BLaER1 (cell line): Measurements from ENCODE around the gene HIVEP3.
A peak's percentile ranks its signal among the peaks of the same experiment; 100 is the strongest.
"Not testable (repeated sequence)": the region's sequence is repeated elsewhere in the genome, so short reads cannot be mapped to it uniquely, and the experiment has no call there.

Experiments used
- H3K27ac ChIP-seq: shearing (Covaris generic); formaldehyde crosslinking; 2 replicates; pipeline ENCODE4 v1.8.1; 2022
- H3K27me3 ChIP-seq: shearing (Covaris generic); formaldehyde crosslinking; 2 replicates; pipeline ENCODE4 v1.8.1; 2022
- H3K36me3 ChIP-seq: shearing (Covaris generic); formaldehyde crosslinking; 2 replicates; pipeline ENCODE4 v1.8.1; 2022
- H3K4me1 ChIP-seq: shearing (Covaris generic); formaldehyde crosslinking; 2 replicates; pipeline ENCODE4 v1.8.1; 2022
- H3K4me2 ChIP-seq: shearing (Covaris generic); formaldehyde crosslinking; 2 replicates; pipeline ENCODE4 v1.8.1; 2022
- H3K4me3 ChIP-seq: shearing (Covaris generic); formaldehyde crosslinking; 2 replicates; pipeline ENCODE4 v1.8.1; 2022
- H3K9ac ChIP-seq: shearing (Covaris generic); formaldehyde crosslinking; 2 replicates; pipeline ENCODE4 v1.8.1; 2022
- H3K9me3 ChIP-seq: shearing (Covaris generic); formaldehyde crosslinking; 2 replicates; pipeline ENCODE4 v1.8.1; 2022
- H4K20me1 ChIP-seq: shearing (Covaris generic); formaldehyde crosslinking; 2 replicates; pipeline ENCODE4 v1.8.1; 2022
- Cebpa-rat ChIP-seq: shearing (Covaris generic); IDR thresholded peaks from 2 replicates; pipeline ENCODE4 v1.8.1; 2022

HIVEP3 gene

DNA sequence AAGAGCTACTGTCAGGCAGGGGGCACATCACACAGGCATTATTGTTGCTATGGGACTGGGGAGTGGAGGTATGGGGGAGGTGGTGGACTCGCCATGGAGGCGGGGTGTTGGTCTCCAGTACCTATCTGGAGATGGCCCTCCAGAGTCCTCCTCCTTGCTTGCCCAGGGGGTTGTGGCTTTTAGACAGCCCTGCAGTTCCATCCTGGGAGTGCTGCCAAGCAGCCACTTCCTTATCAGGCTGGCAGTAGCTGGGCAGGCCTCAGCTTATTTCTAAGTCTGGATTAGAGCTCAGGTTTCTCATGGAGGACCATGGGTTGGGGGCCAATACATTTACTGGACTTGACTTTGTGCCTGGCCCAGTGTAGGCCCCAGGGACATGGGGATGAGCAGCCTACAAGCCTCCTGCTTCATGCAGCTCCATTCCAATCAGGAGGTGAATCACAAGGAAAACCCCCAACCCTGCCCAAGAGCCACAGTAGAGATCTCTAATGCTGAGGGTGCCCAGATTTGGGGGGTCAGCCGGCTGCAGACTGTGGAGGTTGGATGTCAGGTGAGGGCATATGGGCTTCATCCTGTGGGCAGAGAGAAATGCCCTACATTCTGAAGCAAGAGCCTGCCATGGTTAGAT is 223.5 kb downstream of the HIVEP3 start:
- TF ChIP-seq Cebpa-rat = no peak
- H3K9ac ChIP-seq = no peak overlapping the region

DNA sequence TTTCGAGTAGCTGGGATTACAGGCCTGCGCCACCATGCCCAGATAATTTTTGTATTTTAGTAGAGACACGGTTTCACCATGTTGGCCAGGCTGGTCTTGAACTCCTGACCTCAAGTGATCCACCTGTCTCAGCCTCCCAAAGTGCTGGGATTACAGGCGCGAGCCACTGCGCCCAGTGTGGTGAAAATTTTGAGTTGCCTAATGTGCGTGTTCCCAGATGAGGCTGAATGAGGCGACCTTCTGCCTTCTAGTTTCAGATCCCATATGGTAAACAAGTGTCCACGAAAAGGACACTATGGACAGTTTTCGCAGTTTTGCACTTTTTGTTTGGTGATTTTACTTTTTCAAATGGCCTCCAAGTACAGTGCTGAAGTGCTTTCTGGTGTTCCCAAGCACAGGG is 226.8 kb downstream of the HIVEP3 start:
- not testable (repeated sequence) for H3K27ac ChIP-seq, H3K4me3 ChIP-seq, H3K9me3 ChIP-seq, H3K9ac ChIP-seq, H4K20me1 ChIP-seq, H3K4me2 ChIP-seq, H3K36me3 ChIP-seq, H3K27me3 ChIP-seq
- peaks cover 57% of the 10 kb centered on the region for H3K4me1 ChIP-seq

More for the DNA sequence above, 223.5 kb downstream of the HIVEP3 start:
- peak overlapping the region; percentile 43 for H3K27ac ChIP-seq
- H3K9me3 ChIP-seq = no peaks in the 10 kb centered on the region
- peak overlapping the region; percentile 46 for H3K4me2 ChIP-seq
- no peaks in the 10 kb centered on the region for H4K20me1 ChIP-seq
- no peaks in the 10 kb centered on the region for H3K27me3 ChIP-seq
- peaks cover 29% of the 10 kb centered on the region for H3K4me1 ChIP-seq
- no peak overlapping the region for H3K4me3 ChIP-seq
- H3K36me3 ChIP-seq = no peaks in the 10 kb centered on the region

DNA sequence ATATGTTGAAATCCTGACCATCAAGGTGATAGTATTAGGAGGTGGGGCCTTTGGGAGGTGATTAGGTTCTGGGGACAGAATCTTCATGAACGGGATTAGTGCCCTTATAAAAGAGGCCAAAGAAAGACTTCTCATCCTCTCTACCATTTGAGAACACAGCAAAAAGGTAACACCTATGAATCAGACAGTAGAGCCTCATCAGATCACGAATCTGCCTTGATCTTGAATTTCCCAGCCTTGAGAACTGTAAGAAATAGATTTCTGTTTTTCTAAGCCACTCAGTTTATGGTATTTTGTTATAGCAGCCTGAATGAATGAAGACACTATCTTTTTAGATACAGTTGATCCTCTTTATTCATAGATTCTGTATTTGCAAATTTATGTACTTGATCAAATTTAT is 227.3 kb downstream of the HIVEP3 start:
- Histone ChIP-seq H3K9me3 (no peaks in the 10 kb centered on the region), H3K9ac (no peak overlapping the region), H3K4me3 (no peak overlapping the region), H3K27me3 (no peaks in the 10 kb centered on the region), H3K27ac (no peak overlapping the region), H3K4me2 (no peak overlapping the region), H3K36me3 (no peaks in the 10 kb centered on the region), H3K4me1 (peaks cover 51% of the 10 kb centered on the region), H4K20me1 (no peaks in the 10 kb centered on the region)
- no peak for TF ChIP-seq Cebpa-rat

DNA sequence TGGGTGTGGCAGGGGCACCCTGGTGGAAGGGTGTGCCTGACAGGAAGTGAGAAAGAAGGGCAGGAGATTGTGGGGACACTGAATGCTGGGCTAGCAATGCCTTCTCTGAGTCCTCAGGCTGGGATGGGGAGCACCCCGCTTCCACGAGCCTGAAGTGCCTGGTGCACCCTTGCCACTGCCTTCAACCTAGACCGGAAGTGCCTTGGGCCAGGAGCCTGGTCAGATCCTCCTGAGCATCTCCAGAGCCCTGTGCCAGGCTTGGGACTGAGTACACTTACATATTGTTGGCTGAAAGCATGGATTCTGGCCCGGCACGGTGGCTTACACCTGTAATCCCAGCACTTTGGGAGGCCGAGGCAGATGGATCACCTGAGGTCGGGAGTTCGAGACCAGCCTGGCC is 228.4 kb downstream of the HIVEP3 start:
- Histone ChIP-seq H3K36me3 (no peaks in the 10 kb centered on the region), H3K4me3 (no peak overlapping the region), H3K9me3 (no peaks in the 10 kb centered on the region), H3K4me1 (peaks cover 46% of the 10 kb centered on the region), H3K27me3 (no peaks in the 10 kb centered on the region), H3K27ac (no peak overlapping the region), H4K20me1 (no peaks in the 10 kb centered on the region), H3K4me2 (0 out of 2 replicates have a peak overlapping the region, but pooled peaks have one; percentile 61), H3K9ac (no peak overlapping the region)
- TF ChIP-seq Cebpa-rat = no peak

DNA sequence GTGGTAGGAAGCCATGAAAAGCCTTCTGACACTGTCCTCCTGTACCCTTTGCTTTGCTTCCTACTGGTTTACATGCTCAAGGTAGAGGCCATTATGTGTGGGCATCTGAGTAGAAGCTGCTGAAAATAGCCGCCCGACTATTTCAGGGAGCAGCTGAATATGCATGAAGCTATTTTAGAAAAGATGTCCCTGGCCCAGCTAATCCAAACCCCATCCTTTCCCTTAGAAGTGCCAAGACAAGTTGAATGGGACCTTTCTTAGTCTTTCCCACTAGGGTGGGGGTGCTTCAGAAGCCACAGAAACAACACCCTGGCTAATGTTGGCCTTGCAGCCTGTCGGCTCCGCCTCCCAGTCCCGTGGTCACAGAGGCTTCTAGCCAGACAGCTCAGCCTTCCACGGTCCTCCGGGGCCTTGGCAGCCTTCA is 229.2 kb downstream of the HIVEP3 start:
- Histone ChIP-seq H3K4me3 (no peak overlapping the region), H3K9ac (no peak overlapping the region), H3K27ac (no peak overlapping the region), H3K4me2 (peak overlapping the region; percentile 61), H4K20me1 (no peaks in the 10 kb centered on the region), H3K27me3 (no peaks in the 10 kb centered on the region), H3K9me3 (no peaks in the 10 kb centered on the region), H3K4me1 (peaks cover 46% of the 10 kb centered on the region), H3K36me3 (no peaks in the 10 kb centered on the region)
- no peak for TF ChIP-seq Cebpa-rat

DNA sequence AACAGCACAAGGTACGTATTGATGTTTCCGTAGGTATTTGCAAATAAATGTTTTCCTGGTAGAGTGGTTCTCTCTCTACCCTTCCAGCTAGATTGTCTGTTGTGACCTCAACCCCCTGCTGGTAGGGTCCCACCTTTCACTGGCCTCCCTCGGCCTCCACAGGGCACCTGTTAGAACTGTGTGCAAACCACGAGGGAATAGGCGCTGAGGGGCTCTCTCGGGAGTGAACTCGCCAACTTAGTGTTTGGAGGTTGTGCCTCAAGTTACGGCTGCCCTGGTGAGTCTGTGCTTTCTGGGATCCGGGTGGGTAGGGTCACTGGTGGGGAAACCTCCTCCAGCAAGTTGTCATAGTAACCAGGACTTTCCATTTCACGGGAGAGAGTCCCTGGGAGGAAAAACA is 229.6 kb downstream of the HIVEP3 start:
- no peak overlapping the region for H3K4me3 ChIP-seq
- H3K4me2 ChIP-seq = peak overlapping the region; percentile 61
- no peaks in the 10 kb centered on the region for H3K36me3 ChIP-seq
- no peak overlapping the region for H3K9ac ChIP-seq
- no peak overlapping the region for H3K27ac ChIP-seq
- H4K20me1 ChIP-seq = no peaks in the 10 kb centered on the region
- peaks cover 49% of the 10 kb centered on the region for H3K4me1 ChIP-seq
- no peaks in the 10 kb centered on the region for H3K9me3 ChIP-seq
- H3K27me3 ChIP-seq = no peaks in the 10 kb centered on the region
- no peak for TF ChIP-seq Cebpa-rat

DNA sequence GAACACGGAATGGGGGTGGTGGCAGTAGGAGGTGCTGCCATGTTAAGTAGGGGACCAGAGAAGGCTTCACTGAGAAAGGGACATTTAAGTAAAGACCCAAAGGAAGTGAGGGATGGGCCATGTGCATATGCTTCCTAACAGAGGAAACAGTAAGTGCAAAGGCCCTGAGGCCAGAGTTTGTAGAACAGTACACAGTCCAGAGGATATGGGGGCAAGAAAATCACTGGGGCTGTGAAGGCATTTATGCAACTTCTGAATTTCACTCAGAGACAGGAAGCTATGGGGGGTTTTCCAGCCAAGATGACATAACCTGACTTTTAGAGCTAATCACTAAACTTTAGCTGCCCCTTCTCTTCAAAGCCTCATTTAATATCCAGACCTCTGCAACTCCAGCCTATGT is 231.7 kb downstream of the HIVEP3 start:
- H3K4me2 ChIP-seq = no peak overlapping the region
- H3K9me3 ChIP-seq = no peaks in the 10 kb centered on the region
- H3K9ac ChIP-seq = no peak overlapping the region
- H3K4me1 ChIP-seq = peaks cover 70% of the 10 kb centered on the region
- no peak overlapping the region for H3K27ac ChIP-seq
- no peaks in the 10 kb centered on the region for H3K27me3 ChIP-seq
- no peak overlapping the region for H3K4me3 ChIP-seq
- H4K20me1 ChIP-seq = no peaks in the 10 kb centered on the region
- no peaks in the 10 kb centered on the region for H3K36me3 ChIP-seq
- TF ChIP-seq Cebpa-rat = no peak

DNA sequence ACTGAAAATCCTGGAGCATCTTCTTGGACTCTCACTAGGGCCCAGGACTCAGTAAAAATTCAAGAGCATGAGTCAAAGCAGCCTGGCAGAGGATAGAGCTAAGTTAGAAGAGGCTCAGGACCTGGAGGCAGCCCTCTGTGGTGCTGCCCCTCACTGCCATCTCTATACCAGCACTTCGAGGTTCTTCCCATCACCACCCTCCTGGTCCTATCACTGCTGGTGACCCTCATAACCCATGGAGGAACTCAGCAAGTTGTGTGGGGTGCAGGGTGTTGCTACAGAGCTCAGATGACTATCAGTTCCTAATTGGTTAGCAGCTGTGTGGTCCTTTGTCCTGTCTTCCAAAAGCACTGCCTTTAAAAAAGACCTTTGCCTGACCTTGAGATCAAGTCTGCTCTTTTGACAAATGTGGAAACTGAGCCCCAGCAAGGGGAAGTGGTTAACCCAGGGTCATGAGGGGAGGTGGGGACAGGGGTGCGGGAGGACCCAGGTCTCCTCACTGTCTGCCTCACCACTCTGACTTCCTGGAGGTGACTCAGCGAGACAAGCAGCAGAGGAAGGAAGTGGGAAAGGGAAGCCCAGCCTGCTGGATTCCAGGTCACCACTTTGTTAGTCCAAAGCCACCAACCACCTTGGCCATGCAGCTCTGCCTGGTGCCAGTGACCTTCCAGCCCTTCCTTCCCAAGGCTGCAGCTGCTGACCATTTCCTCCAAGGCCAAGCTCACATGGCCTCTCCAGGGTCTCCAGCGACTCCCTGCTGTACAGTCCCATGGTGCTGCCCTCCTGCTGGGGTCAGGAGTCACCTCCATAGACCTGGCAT is 234.8 kb downstream of the HIVEP3 start:
- H3K4me3 ChIP-seq = no peak overlapping the region
- no peaks in the 10 kb centered on the region for H3K36me3 ChIP-seq
- peaks cover 81% of the 10 kb centered on the region for H3K4me1 ChIP-seq
- no peak for TF ChIP-seq Cebpa-rat
- no peaks in the 10 kb centered on the region for H3K9me3 ChIP-seq
- H3K4me2 ChIP-seq = peak overlapping the region; percentile 78
- no peaks in the 10 kb centered on the region for H4K20me1 ChIP-seq
- H3K27ac ChIP-seq = peak overlapping the region; percentile 69
- H3K9ac ChIP-seq = peak overlapping the region; percentile 1; the same call in 1 of the 2 replicates
- H3K27me3 ChIP-seq = no peaks in the 10 kb centered on the region; the same call in 1 of the 2 replicates

DNA sequence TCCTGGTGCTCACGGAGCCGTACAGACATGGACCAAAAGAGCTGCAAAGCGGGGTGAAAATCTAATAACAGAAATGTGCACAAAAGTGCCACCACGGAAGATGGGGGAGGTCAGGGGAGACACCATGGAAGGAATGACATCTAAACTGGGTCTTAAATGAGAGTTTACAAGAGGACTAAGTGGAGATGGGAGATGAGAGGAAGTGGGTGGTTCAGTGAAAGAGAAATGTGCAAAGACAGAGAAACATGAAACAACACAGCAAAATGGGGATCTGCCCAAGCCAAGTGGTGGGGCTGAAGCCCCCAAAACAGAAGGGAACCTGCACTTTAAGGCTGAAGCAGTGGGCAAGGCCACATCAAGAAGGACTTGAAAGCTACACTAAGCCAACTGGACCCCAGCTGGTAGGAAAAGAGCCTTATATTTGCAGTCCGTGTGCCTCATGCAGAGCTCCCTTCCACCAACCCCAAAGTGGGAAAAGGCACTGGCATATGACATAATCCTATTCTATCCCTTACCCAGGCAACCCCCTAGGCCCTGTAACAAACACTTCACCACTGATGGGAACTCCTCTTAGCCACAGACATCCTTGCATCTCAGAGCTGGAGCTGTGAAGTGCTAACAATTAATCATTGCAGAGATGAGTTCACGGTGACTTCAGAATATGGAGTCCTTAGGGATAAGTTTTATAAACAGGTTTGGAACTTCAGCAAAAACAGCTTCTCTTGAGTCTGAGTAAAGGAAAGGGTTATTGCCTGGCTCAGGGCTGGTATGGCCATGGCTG is 235.7 kb downstream of the HIVEP3 start:
- Histone ChIP-seq H3K27ac (peak overlapping the region; percentile 69), H3K9ac (no peak overlapping the region)

More for the DNA sequence above, 235.7 kb downstream of the HIVEP3 start:
- no peaks in the 10 kb centered on the region for H4K20me1 ChIP-seq
- H3K4me1 ChIP-seq = peaks cover 81% of the 10 kb centered on the region
- no peaks in the 10 kb centered on the region; the same call in 1 of the 2 replicates for H3K27me3 ChIP-seq
- H3K9me3 ChIP-seq = no peaks in the 10 kb centered on the region
- no peak for TF ChIP-seq Cebpa-rat
- H3K4me2 ChIP-seq = peak overlapping the region; percentile 78
- H3K36me3 ChIP-seq = no peaks in the 10 kb centered on the region
- no peak overlapping the region for H3K4me3 ChIP-seq
